ENCODE results near the gene RIPK3.

Gene RIPK3

DNA sequence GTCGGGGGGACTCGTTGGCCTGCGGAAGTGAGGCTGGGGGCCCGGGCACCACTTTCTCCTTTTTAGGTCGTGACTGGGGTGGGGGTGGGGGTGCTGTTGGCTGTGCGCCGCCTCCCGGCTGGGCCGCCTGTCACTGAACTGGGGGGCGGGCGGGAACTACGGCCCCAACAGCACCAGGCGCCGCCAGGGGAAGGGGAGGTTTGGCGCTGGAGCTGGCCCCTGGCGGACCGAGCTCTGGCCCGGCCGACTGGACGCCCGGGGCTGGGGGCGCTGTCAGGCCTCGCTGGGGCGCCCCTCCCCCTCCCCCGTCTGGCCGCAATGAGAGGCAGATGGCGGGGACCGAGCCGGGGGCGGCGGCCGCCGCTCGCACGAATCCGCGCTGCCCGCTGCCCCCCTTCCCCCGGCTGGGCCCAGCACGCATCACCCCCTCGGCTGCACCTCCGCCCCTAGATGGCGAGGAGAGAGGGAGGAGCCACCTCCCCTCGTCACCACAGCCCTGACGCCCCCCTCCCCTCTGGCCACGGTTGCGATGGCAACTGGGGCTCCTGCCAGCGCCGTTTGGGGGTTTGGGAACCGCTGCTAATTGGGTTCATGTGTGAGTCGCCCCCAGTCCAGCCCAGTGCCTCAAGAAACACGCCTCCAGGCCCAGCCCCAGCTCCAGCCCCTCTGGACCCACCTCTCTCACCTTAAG lies 28.9 kb upstream of the RIPK3 start:
- Histone ChIP-seq H3K27ac (ENCODE audit: low read depth, low read length) (peak overlapping the region; percentile 83), H3K36me3 (ENCODE audit: insufficient read depth, low read length) (peaks cover 1% of the 10 kb centered on the region; the same call in 1 of the 2 replicates), H3K4me3 (ENCODE audit: low read depth, low read length) (peak overlapping the region; percentile 99), H3K79me2 (ENCODE audit: control insufficient read depth, insufficient read depth, low read length, unreplicated experiment) (peaks cover 6% of the 10 kb centered on the region), H2AFZ (ENCODE audit: low read length, unreplicated experiment) (peak overlapping the region; percentile 87), H3K4me1 (ENCODE audit: control insufficient read depth, insufficient read depth, low read length, unreplicated experiment) (peaks cover 53% of the 10 kb centered on the region), H3K27me3 (ENCODE audit: insufficient read depth, low read length) (no peaks in the 10 kb centered on the region)

DNA sequence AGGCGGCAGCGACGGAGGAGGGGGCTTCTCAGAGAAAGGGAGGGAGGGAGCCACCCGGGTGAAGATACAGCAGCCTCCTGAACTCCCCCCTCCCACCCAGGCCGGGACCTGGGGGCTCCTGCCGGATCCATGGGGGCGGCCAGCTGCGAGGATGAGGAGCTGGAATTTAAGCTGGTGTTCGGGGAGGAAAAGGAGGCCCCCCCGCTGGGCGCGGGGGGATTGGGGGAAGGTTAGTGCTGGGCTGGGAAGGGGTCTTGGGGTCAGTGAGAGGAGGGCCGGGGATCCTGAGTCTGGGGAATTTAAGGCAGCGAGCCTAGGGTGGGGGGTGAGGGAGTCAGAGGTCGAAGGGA lies 28.4 kb upstream of the RIPK3 start:
- peak overlapping the region; percentile 83 for H3K27ac ChIP-seq (ENCODE audit: low read depth, low read length)
- no peaks in the 10 kb centered on the region; the same call in 1 of the 2 replicates for H3K36me3 ChIP-seq (ENCODE audit: insufficient read depth, low read length)
- H2AFZ ChIP-seq (ENCODE audit: low read length, unreplicated experiment): peak overlapping the region; percentile 87
- peak overlapping the region; percentile 99 for H3K4me3 ChIP-seq (ENCODE audit: low read depth, low read length)
- peaks cover 6% of the 10 kb centered on the region for H3K79me2 ChIP-seq (ENCODE audit: control insufficient read depth, insufficient read depth, low read length, unreplicated experiment)
- H3K27me3 ChIP-seq (ENCODE audit: insufficient read depth, low read length): no peaks in the 10 kb centered on the region
- H3K4me1 ChIP-seq (ENCODE audit: control insufficient read depth, insufficient read depth, low read length, unreplicated experiment): peaks cover 53% of the 10 kb centered on the region

DNA sequence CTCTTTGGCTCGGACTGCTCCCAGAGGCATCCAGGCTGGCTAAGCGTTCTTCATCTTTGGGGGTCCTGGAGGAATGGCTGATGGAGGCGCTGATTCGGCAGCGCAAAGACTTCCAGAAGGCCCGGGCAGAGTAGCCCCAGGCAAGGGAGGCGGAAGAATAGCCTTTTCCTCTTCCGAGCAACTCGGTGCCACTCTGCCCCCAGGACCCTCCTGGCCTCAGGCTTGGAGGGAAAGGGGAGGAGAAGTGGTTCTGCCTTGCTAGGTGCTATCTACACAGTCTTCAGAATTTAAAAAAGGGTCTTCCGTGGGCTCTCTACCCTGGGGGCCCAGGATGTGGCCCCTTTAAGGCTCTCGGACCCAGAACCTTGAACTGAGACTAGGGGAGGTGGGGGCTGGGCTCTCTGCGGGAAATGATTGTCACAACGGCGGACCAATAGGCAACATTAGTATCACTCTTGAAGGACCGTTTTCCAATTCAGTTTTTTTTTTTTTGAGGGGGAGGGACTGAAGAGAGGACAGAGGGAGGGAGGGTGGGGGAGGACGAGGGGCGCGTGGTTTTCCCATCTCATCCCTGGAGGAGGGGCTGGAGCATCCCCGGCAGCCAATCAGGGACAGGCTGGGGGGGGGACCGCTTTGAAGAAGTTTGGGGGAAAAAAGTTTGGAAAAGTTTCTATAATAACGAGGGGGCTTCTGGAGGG lies 27.9 kb upstream of the RIPK3 start, which contains the start of gene NFATC4:
Gene NFATC4, plus strand, starts transcription at position 671 of the 698 bp plus-strand sequence. CDS start 157 bp downstream, outside the sequence.
- Histone ChIP-seq H2AFZ (ENCODE audit: low read length, unreplicated experiment) (peak within 1 kb of the TSS; percentile 87), H3K4me1 (ENCODE audit: control insufficient read depth, insufficient read depth, low read length, unreplicated experiment) (peaks cover 48% of the 10 kb centered on the region), H3K4me3 (ENCODE audit: low read depth, low read length) (peak within 1 kb of the TSS; percentile 99), H3K27ac (ENCODE audit: low read depth, low read length) (peak within 1 kb of the TSS; percentile 91), H3K36me3 (ENCODE audit: insufficient read depth, low read length) (no peaks in the 10 kb centered on the region; the same call in 1 of the 2 replicates), H3K79me2 (ENCODE audit: control insufficient read depth, insufficient read depth, low read length, unreplicated experiment) (peaks cover 6% of the 10 kb centered on the region), H3K27me3 (ENCODE audit: insufficient read depth, low read length) (no peaks in the 10 kb centered on the region)

DNA sequence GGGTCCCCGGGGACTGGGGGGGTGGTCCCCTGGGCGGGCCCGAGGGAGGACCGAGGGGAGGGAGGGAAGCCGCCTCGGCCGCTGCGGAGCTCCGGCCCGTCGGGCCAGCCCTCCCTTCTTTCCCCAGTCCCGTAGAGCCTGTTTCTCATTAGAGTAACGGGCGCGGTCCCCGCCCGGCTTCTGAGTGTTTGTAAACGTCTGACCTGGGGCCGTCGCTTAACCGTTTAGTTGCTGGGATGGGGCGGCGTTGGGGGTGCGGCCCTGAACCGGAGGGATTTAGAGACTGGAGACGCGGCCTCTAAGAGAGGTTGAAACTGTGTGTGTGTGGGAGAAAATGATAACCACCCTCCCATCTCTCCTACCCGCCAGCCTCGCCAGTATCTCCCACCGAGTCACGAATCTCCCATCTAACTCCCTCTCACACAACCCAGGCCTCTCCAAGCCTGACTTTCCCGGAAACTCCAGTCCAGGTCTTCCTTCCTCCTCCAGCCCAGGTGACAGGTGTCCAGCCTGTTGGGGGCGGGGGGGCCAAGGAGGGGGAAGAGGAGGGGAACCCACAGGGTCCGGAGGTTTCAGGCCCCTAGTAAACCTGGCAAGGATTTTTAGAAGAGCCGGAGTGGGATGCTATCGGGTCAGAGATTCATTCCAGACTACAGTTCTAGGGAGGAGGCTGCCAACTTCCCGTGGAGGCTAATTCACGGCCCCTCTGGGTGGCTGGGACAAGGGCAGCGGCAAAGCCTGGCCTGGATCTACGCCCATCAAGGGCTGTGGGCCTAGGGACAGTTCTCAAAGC lies 27.1 kb upstream of the RIPK3 start:
- Histone ChIP-seq H2AFZ (ENCODE audit: low read length, unreplicated experiment) (peak overlapping the region; percentile 86), H3K79me2 (ENCODE audit: control insufficient read depth, insufficient read depth, low read length, unreplicated experiment) (peaks cover 6% of the 10 kb centered on the region), H3K4me1 (ENCODE audit: control insufficient read depth, insufficient read depth, low read length, unreplicated experiment) (peaks cover 40% of the 10 kb centered on the region), H3K27ac (ENCODE audit: low read depth, low read length) (peak overlapping the region; percentile 91), H3K4me3 (ENCODE audit: low read depth, low read length) (peak overlapping the region; percentile 99), H3K27me3 (ENCODE audit: insufficient read depth, low read length) (no peaks in the 10 kb centered on the region), H3K36me3 (ENCODE audit: insufficient read depth, low read length) (no peaks in the 10 kb centered on the region)

DNA sequence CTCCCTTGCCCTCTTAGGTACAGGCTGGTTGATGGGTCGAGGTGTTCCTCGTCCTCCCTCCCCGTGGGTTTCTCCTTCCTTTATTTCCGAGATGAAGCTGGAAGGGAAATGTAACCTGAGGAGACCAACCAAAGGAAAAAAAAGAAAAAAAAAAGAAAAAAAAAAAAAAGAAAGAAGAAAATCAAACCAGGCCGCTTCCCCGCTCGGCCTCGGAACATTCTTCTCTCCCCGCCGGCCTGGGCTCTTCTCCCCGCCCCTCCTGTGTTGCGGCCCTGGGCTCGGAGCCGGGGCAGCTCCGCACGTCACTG lies 26.6 kb upstream of the RIPK3 start:
- Histone ChIP-seq H3K27ac (ENCODE audit: low read depth, low read length) (peak overlapping the region; percentile 91), H3K36me3 (ENCODE audit: insufficient read depth, low read length) (no peaks in the 10 kb centered on the region), H3K27me3 (ENCODE audit: insufficient read depth, low read length) (no peaks in the 10 kb centered on the region), H3K4me3 (ENCODE audit: low read depth, low read length) (peak overlapping the region; percentile 99), H3K79me2 (ENCODE audit: control insufficient read depth, insufficient read depth, low read length, unreplicated experiment) (peaks cover 6% of the 10 kb centered on the region), H2AFZ (ENCODE audit: low read length, unreplicated experiment) (peak overlapping the region; percentile 32), H3K4me1 (ENCODE audit: control insufficient read depth, insufficient read depth, low read length, unreplicated experiment) (peaks cover 35% of the 10 kb centered on the region)

DNA sequence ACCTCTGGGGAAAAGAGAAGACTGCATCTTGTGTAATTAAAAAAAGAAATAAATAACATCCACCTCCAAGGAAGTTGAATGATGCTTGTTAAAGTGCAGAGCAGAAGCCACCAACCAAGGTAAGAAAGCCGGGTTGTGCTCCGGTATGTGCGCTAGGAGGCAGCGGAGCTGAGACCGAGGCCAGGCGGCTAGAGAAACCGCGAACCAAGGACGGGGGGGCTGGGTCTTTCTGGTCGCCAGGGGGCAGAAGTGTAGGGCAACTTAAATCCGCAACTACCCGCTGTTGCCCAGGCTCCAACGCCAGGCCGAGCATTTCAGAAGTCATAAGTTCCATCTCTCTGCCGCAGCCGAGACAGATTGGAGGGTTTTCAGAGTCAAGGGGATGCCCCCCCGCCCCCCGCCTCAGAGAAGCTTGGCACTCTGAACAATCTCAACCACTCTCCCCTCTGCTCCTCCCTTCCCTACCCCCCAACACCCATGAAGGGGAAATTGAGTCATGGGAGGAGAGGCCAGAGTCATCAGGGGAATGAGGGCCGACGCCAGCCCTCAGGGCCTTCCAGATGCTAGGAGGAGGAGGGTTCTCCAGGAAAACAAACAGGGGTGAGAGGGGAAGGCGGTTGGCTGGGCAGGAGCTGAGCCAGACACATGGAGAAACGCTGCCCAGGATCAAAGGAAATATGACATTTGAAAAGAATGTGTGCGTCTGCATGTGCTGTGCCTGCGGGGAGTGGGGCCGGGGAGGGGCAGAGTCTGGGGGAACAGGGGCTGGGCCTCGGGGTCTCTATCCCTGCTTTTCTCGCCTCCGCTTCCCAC lies 26.0 kb upstream of the RIPK3 start:
- peak overlapping the region; percentile 99 for H3K4me3 ChIP-seq (ENCODE audit: low read depth, low read length)

DNA sequence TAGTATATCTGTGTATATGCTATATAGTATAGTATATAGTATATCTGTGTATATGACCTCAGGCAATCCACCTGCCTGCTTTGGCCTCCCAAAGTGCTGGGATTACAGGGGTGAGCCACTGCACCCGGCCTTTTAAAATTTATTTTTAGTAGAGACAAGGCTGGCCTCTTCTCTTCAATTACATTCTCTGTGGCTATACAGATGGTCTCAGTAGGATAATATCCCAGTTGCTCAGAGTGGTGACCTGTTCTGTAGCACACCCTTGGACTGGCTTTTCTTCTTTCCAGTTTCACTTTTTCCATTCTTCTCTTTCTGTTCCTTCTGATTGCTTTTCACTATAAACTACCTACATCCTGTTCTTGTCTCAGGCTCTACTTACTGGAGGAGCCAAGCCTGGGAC lies 25.1 kb upstream of the RIPK3 start:
- Histone ChIP-seq H2AFZ (ENCODE audit: low read length, unreplicated experiment) (peak overlapping the region; percentile 71), H3K79me2 (ENCODE audit: control insufficient read depth, insufficient read depth, low read length, unreplicated experiment) (peaks cover 6% of the 10 kb centered on the region), H3K4me1 (ENCODE audit: control insufficient read depth, insufficient read depth, low read length, unreplicated experiment) (peaks cover 23% of the 10 kb centered on the region), H3K36me3 (ENCODE audit: insufficient read depth, low read length) (no peaks in the 10 kb centered on the region), H3K4me3 (ENCODE audit: low read depth, low read length) (peak overlapping the region; percentile 99; the same call in 1 of the 2 replicates), H3K27me3 (ENCODE audit: insufficient read depth, low read length) (no peaks in the 10 kb centered on the region), H3K27ac (ENCODE audit: low read depth, low read length) (peak overlapping the region; percentile 91)

More for the DNA sequence above, 26.0 kb upstream of the RIPK3 start:
- peak overlapping the region; percentile 91 for H3K27ac ChIP-seq (ENCODE audit: low read depth, low read length)
- H3K79me2 ChIP-seq (ENCODE audit: control insufficient read depth, insufficient read depth, low read length, unreplicated experiment): peaks cover 6% of the 10 kb centered on the region
- H2AFZ ChIP-seq (ENCODE audit: low read length, unreplicated experiment): peak overlapping the region; percentile 71
- no peaks in the 10 kb centered on the region for H3K27me3 ChIP-seq (ENCODE audit: insufficient read depth, low read length)
- no peaks in the 10 kb centered on the region for H3K36me3 ChIP-seq (ENCODE audit: insufficient read depth, low read length)
- H3K4me1 ChIP-seq (ENCODE audit: control insufficient read depth, insufficient read depth, low read length, unreplicated experiment): peaks cover 29% of the 10 kb centered on the region

DNA sequence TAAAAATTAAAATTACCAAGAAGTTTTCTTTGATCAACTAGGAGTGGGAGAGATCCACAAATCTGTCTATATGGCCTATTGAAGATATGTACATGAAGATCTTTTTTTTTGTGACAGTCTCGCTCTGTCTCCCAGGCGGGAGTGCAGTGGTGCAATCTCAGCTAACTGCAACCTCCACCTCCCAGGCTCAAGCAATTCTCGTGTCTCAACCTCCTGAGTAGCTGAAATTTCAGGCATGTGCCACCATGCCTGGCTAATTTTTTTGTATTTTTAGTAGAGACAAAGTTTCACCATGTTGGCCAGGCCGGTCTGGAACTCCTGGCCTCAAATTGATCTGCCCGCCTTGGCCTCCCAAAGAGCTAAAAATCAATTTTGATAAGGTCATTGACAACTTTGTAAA lies 23.6 kb upstream of the RIPK3 start:
- no peaks in the 10 kb centered on the region for H3K27me3 ChIP-seq (ENCODE audit: insufficient read depth, low read length)
- H3K4me3 ChIP-seq (ENCODE audit: low read depth, low read length): no peak overlapping the region
- no peak overlapping the region for H3K27ac ChIP-seq (ENCODE audit: low read depth, low read length)
- H3K4me1 ChIP-seq (ENCODE audit: control insufficient read depth, insufficient read depth, low read length, unreplicated experiment): peaks cover 19% of the 10 kb centered on the region
- H3K36me3 ChIP-seq (ENCODE audit: insufficient read depth, low read length): no peaks in the 10 kb centered on the region
- H3K79me2 ChIP-seq (ENCODE audit: control insufficient read depth, insufficient read depth, low read length, unreplicated experiment): peaks cover 4% of the 10 kb centered on the region
- H2AFZ ChIP-seq (ENCODE audit: low read length, unreplicated experiment): no peak overlapping the region

DNA sequence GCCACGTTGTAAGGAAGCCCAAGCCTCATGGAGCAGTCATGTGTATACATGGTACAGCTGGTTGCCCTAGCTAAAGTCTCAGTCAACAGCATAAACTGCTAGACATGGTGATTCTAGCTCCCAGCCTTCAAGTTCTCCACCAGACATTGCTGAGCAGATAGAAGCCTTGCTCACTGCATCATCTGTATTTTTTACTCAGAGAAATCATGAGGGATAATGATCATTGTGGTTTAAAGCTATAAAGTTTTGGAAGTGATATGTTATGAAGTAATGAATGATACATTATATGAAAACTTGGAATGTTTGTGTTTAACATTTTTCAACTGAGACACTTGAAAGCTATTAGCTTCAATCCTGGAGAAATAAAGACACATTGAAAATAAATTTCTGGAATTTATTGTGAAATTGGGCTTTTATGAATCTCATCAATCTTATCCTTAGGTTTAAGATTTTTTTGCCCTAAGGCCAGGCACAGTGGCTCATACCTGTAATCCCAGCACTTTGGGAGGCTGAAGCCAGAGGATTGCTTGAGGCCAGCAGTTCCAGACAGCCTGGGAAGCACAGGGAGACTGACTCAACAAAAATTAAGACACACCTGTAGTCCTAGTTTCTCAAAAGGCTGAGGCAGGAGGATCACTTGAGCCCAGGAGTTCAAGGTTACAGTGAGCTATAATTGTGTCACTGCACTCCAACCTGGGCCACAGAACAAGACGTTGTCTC lies 22.6 kb upstream of the RIPK3 start:
- H3K36me3 ChIP-seq (ENCODE audit: insufficient read depth, low read length): no peaks in the 10 kb centered on the region
- H3K79me2 ChIP-seq (ENCODE audit: control insufficient read depth, insufficient read depth, low read length, unreplicated experiment): no peaks in the 10 kb centered on the region
- no peak overlapping the region for H3K27ac ChIP-seq (ENCODE audit: low read depth, low read length)
- H3K4me1 ChIP-seq (ENCODE audit: control insufficient read depth, insufficient read depth, low read length, unreplicated experiment): peaks cover 16% of the 10 kb centered on the region
- no peak overlapping the region for H3K4me3 ChIP-seq (ENCODE audit: low read depth, low read length)
- H3K27me3 ChIP-seq (ENCODE audit: insufficient read depth, low read length): no peaks in the 10 kb centered on the region
- H2AFZ ChIP-seq (ENCODE audit: low read length, unreplicated experiment): no peak overlapping the region
